NCI-H2029 treated with DMSO at 0.1 percent for 48 hours (cell line): ENCODE measurements around the gene CLCN7.

Experiments
- DNase-seq: peaks from one replicate; lab custom pipeline; 2025; lab: John Stamatoyannopoulos, UW

CLCN7 gene

GRCh38 chr16:1464196-1464893, 10.5 kb downstream of the CLCN7 start:
- no peak for DNase-seq

- DNase-seq, result no peak
Observed at GRCh38 chr16:1461146-1461545, 13.7 kb downstream of the CLCN7 start.

GRCh38 chr16:1460602-1461138, 14.2 kb downstream of the CLCN7 start:
- no peak for DNase-seq

GRCh38 chr16:1459967-1460366, 14.9 kb downstream of the CLCN7 start:
- DNase-seq, result no peak

- DNase-seq, result no peak
Observed at GRCh38 chr16:1458977-1459341, 15.9 kb downstream of the CLCN7 start.

GRCh38 chr16:1458336-1458976, 16.4 kb downstream of the CLCN7 start:
- no peak for DNase-seq

- DNase-seq, result no peak
Observed at GRCh38 chr16:1457489-1458245, 17.2 kb downstream of the CLCN7 start.

GRCh38 chr16:1456951-1457350, 17.9 kb downstream of the CLCN7 start:
- no peak for DNase-seq

GRCh38 chr16:1455190-1456171, 19.3 kb downstream of the CLCN7 start:
- DNase-seq, result no peak

GRCh38 chr16:1454561-1454960, 20.3 kb downstream of the CLCN7 start:
- DNase-seq, result no peak

GRCh38 chr16:1453316-1453715, 21.5 kb downstream of the CLCN7 start:
- DNase-seq, result no peak

GRCh38 chr16:1452530-1452929, 22.3 kb downstream of the CLCN7 start:
- DNase-seq, result no peak

- DNase-seq, result no peak
Observed at GRCh38 chr16:1451702-1452392, 23.0 kb downstream of the CLCN7 start.

GRCh38 chr16:1450841-1451240, 24.0 kb downstream of the CLCN7 start:
- DNase-seq, result no peak

GRCh38 chr16:1450218-1450617, 24.6 kb downstream of the CLCN7 start:
- DNase-seq, result no peak

- no peak for DNase-seq
Observed at GRCh38 chr16:1449201-1449788, 25.5 kb downstream of the CLCN7 start.

- no peak for DNase-seq
Observed at GRCh38 chr16:1448536-1449116, 26.2 kb downstream of the CLCN7 start.

- no peak for DNase-seq
Observed at GRCh38 chr16:1447965-1448364, 26.9 kb downstream of the CLCN7 start.

- no peak for DNase-seq
Observed at GRCh38 chr16:1446296-1447080, 28.3 kb downstream of the CLCN7 start.
